RWPE1 (cell line): ENCODE data around the gene POLR2E.

Experiments
- CTCF ChIA-PET: fragments of 350-600 bp; sonication (Branson Sonifier 250); formaldehyde crosslinking; extraction: SDS; loops from one replicate; lab custom pipeline; 2021; lab: Yijun Ruan, JAX
- POLR2A ChIA-PET: fragments of 400-600 bp; formaldehyde crosslinking; extraction: SDS; loops from one replicate; lab custom pipeline; 2020; ENCODE audit warnings: antibody characterized with exemption; ENCODE audit not compliant: low non-redundant PET; lab: Yijun Ruan, JAX
- DNase-seq: peaks from one replicate; pipeline ENCODE4 v3.0.0; 2012; ENCODE audit warnings: low spot score
- H3K27ac ChIP-seq: fragments of 450-650 bp; 2 replicates; pipeline ENCODE4 v1.5.1; 2017
- CTCF ChIP-seq: fragments of 450-650 bp; conservative IDR thresholded peaks from 2 replicates; pipeline ENCODE4 v1.5.1; 2017; ENCODE audit warnings: low read depth, mild to moderate bottlenecking

Gene POLR2E

GRCh38 chr19:1107661-1108261 lies 12.6 kb upstream of the POLR2E start:
- no peak for DNase-seq
- no peak for TF ChIP-seq CTCF
- ChIA-PET CTCF (interaction anchor here (0.5 kb wide), 1 partner anchor 86 kb away, joined by 4 read pairs; no protein-coding TSS in a partner anchor), POLR2A (no interaction called here)
- H3K27ac ChIP-seq = peak overlapping the region; percentile 100

DNA sequence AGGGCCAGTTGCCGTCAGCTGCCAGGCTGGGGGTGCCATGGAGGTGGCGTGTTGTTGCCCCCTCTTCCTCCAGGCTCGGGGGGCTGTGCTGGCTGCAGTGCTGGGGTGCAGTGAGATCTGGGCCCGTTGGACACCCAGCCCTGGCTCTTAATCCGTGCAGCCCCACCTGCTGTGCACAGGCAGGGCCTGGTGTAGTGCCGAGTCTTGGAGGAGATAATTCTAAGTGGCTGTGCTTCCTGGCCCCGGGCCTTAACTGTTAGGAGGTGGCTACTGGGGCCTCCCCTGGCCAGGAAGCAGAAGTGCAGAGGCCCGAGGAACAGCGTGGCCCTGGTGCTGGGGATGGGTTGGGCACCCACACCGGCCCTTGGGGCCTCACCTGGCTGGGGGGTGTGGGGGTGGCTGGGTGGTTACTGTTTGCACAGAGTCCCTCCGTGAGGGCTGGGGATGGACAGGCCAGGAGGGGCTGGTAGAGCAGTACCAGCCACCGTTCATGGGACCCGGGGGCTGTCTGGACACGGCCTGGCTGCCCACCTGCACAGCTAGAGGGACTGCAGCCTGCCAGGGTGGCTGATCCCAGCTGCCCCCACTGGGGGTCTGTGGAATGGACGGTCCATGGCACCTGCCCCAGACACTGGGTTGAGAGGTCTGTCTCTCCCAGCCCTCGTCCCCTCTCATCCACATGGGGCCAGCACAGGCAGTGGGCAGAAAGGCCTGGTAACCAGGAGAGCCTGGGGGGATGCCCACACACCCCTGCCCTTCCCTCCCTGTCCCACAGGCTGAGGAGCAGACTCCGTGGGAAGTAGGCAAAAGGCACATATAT lies 11.9 kb upstream of the POLR2E start:
- peak; percentile 42 for DNase-seq
- 0 out of 2 replicates have a peak, but pooled peaks have one; percentile 21 for TF ChIP-seq CTCF
- POLR2A ChIA-PET = no interaction called here
- CTCF ChIA-PET = interaction anchor here (0.5 kb wide), 1 partner anchor 87 kb away, joined by 4 read pairs; no protein-coding TSS in a partner anchor
- peak overlapping the region; percentile 100 for H3K27ac ChIP-seq

GRCh38 chr19:1105873-1106840 lies 11.0 kb upstream of the POLR2E start:
- no peak for TF ChIP-seq CTCF
- CTCF ChIA-PET = interaction anchor here (1.9 kb wide), 1 partner anchor 41 kb away, joined by 8 read pairs; no protein-coding TSS in a partner anchor
- DNase-seq = no peak
- POLR2A ChIA-PET = no interaction called here
- peak overlapping the region; percentile 100 for H3K27ac ChIP-seq

DNA sequence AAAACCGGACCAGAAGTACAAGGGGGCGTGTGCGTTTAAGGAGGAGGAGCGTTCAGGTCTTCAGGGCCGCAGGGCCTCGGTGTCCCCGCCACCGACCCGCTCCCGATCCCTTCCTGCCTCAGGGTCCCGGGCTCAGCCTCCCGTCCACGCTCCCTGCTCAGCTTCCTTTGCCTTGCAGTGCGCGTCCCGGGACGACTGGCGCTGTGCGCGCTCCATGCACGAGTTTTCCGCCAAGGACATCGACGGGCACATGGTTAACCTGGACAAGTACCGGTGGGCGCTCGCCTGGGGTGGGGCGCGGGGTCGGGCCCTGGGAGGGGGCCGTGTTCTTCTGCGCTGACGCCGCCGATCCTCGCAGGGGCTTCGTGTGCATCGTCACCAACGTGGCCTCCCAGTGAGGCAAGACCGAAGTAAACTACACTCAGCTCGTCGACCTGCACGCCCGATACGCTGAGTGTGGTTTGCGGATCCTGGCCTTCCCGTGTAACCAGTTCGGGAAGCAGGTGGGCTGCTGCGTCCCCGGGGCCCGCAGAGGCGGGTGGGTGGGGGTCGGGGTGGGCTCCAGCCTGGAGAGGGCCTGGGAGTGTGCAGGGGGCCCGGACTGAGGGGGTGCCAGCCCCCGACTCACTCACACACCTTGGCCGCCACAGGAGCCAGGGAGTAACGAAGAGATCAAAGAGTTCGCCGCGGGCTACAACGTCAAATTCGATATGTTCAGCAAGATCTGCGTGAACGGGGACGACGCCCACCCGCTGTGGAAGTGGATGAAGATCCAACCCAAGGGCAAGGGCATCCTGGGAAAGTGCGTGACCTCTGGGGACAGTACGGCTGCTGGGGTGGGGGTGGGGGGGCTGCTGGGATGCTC lies 10.1 kb upstream of the POLR2E start:
- H3K27ac ChIP-seq = peak overlapping the region; percentile 100
- ChIA-PET CTCF (interaction anchor here (0.7 to 1.9 kb wide), 3 partner anchors 8 to 40 kb away, joined by 3 to 8 read pairs (median 3); no protein-coding TSS in a partner anchor), POLR2A (no interaction called here)
- TF ChIP-seq CTCF = no peak
- DNase-seq = peak; percentile 28

GRCh38 chr19:1104311-1105007 lies 9.3 kb upstream of the POLR2E start:
- DNase-seq = peak; percentile 64
- CTCF ChIA-PET = interaction anchor here (0.7 to 1.9 kb wide), 3 partner anchors 8 to 39 kb away, joined by 3 to 8 read pairs (median 3); no protein-coding TSS in a partner anchor
- no peak for TF ChIP-seq CTCF
- POLR2A ChIA-PET = interaction anchor here (0.6 kb wide), 2 partner anchors 64 to 140 kb away, joined by 3 read pairs; no protein-coding TSS in a partner anchor
- peak overlapping the region; percentile 100 for H3K27ac ChIP-seq
